ENCODE results near the gene PSMC2. TPM values are rescaled to one million over a fixed set of nuclear protein-coding genes. Genes with fewer than 3 reads are reported as not detected.

PSMC2 gene
- total RNA-seq, 1 experiment from 2014 or later, result 200 TPM

DNA sequence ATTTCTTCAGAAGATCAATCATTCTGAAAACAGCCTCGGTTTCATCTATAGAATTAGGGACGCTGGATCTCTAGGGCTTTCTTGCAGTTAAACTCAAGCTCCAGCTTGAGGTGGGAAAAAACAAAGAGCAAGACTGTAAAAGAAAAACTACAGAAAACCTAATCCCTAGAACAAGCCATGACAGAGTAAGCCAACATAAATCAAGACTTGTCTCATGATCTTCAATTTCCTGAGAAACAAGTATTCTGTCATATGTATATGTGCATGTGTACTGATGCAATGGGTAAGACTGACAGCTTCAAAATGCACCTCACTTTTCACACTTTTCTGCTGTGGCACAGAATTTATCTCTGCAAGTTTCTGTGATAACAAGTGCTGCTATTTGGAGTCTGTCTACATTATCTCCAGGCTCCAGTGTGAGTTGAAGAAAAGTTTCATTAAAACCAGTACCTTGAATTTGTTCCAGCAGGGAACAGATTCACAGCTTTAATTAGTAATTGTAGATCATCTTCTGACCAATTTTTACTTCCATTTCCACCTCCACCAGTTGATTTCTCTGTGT is 31.0 kb upstream of the PSMC2 start:
- no TSS peak for BruUV-seq (replicated peaks)
- Histone ChIP-seq H3K4me1 (no peaks in the 10 kb centered on the region), H3K9me3 (no peaks in the 10 kb centered on the region), H3K27me3 (replicated peaks; ENCODE audit: control insufficient read depth, insufficient read depth, low read length) (no peaks in the 10 kb centered on the region), H3K4me3 (ENCODE audit: low read depth, low read length) (no peak overlapping the region), H3K36me3 (ENCODE audit: control insufficient read depth, insufficient read depth, low read length) (peaks cover 3% of the 10 kb centered on the region; the same call in 1 of the 2 replicates)
- H3K36me3 Mint-ChIP-seq (ENCODE audit: insufficient read depth, unreplicated experiment), result peaks cover 94% of the 10 kb centered on the region
- no peak overlapping the region for H3K27ac Mint-ChIP-seq (ENCODE audit: unreplicated experiment)
- intact Hi-C loops (cut with micrococcal nuclease; ENCODE audit: unreplicated experiment), result no loop called here
- ChIA-PET CTCF (interaction anchor here (0.7 kb wide), 1 partner anchor 909 kb away, joined by 3 read pairs; no protein-coding TSS in a partner anchor), POLR2A (no interaction called here)
- TF ChIP-seq, protein P1, sequence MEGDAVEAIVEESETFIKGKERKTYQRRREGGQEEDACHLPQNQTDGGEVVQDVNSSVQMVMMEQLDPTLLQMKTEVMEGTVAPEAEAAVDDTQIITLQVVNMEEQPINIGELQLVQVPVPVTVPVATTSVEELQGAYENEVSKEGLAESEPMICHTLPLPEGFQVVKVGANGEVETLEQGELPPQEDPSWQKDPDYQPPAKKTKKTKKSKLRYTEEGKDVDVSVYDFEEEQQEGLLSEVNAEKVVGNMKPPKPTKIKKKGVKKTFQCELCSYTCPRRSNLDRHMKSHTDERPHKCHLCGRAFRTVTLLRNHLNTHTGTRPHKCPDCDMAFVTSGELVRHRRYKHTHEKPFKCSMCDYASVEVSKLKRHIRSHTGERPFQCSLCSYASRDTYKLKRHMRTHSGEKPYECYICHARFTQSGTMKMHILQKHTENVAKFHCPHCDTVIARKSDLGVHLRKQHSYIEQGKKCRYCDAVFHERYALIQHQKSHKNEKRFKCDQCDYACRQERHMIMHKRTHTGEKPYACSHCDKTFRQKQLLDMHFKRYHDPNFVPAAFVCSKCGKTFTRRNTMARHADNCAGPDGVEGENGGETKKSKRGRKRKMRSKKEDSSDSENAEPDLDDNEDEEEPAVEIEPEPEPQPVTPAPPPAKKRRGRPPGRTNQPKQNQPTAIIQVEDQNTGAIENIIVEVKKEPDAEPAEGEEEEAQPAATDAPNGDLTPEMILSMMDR (IDR thresholded peaks at IDR 0.05; ENCODE audit: insufficient read depth in 1 of 2, low read depth in 1 of 2, low read length in 1 of 2, severe bottlenecking in 1 of 2, unreplicated experiment in 1 of 2), result no peak
- H3K4me1 Mint-ChIP-seq (ENCODE audit: low read depth, unreplicated experiment), result no peaks in the 10 kb centered on the region
- H3K9me3 Mint-ChIP-seq (ENCODE audit: unreplicated experiment), result no peaks in the 10 kb centered on the region
- no peak for DNase-seq
- no peaks in the 10 kb centered on the region for H3K27me3 Mint-ChIP-seq (ENCODE audit: insufficient read depth, unreplicated experiment)
- no peak overlapping the region for H3K4me3 Mint-ChIP-seq (ENCODE audit: unreplicated experiment)

DNA sequence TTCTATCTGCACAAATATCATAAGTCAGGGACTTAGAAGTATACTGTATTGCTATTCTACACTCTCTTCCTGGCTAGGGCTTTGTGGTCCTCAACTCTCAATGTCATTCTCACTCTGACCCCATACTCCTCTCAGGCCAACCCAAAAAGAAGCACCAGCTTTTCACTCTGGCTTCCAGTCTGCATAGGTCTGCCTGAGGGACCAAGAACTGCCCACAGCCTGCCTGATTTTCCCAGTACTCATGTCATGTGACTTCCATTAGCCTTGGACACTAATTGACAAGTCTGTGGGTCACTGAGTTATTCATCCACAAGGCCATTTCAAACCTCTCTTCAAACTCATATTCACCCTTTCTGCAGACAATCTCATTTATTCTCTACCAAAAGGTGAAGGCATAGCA is 30.4 kb upstream of the PSMC2 start:
- ChIA-PET POLR2A (no interaction called here), CTCF (no interaction called here)
- no TSS peak for BruUV-seq (replicated peaks)
- no peaks in the 10 kb centered on the region for H3K4me1 ChIP-seq
- H3K9me3 Mint-ChIP-seq (ENCODE audit: unreplicated experiment), result no peaks in the 10 kb centered on the region
- no peaks in the 10 kb centered on the region for H3K27me3 Mint-ChIP-seq (ENCODE audit: insufficient read depth, unreplicated experiment)
- peaks cover 3% of the 10 kb centered on the region; the same call in 1 of the 2 replicates for H3K36me3 ChIP-seq (ENCODE audit: control insufficient read depth, insufficient read depth, low read length)
- H3K27ac Mint-ChIP-seq (ENCODE audit: unreplicated experiment), result no peak overlapping the region
- intact Hi-C loops (cut with micrococcal nuclease; ENCODE audit: unreplicated experiment), result no loop called here
- H3K27me3 ChIP-seq (replicated peaks; ENCODE audit: control insufficient read depth, insufficient read depth, low read length), result no peaks in the 10 kb centered on the region
- no peaks in the 10 kb centered on the region for H3K4me1 Mint-ChIP-seq (ENCODE audit: low read depth, unreplicated experiment)
- TF ChIP-seq, protein P1 (IDR thresholded peaks at IDR 0.05; ENCODE audit: insufficient read depth in 1 of 2, low read depth in 1 of 2, low read length in 1 of 2, severe bottlenecking in 1 of 2, unreplicated experiment in 1 of 2), result no peak
- H3K4me3 Mint-ChIP-seq (ENCODE audit: unreplicated experiment), result no peak overlapping the region
- H3K9me3 ChIP-seq, result no peaks in the 10 kb centered on the region
- no peak overlapping the region for H3K4me3 ChIP-seq (ENCODE audit: low read depth, low read length)
- no peak for DNase-seq
- peaks cover 94% of the 10 kb centered on the region for H3K36me3 Mint-ChIP-seq (ENCODE audit: insufficient read depth, unreplicated experiment)

DNA sequence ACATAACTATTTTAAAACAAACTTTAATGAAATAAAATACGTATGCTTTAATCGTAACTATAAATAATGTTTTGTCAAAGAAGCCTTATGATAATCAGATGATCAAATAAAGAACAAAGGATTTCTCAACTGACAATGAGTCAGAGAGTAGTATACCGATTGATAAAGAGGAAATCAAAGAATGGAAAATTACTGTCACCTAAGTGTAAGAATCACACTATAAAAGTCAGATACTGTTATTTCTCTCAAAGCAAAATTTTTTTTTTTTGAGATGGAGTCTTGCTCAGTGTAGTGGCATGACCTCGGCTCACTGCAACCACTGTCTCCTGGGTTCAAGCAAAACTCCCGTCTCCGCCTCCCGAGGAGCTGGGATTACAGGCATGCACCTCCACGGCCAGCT is 21.7 kb upstream of the PSMC2 start:
- Mint-ChIP-seq H3K27ac (ENCODE audit: unreplicated experiment) (no peak overlapping the region), H3K27me3 (ENCODE audit: insufficient read depth, unreplicated experiment) (no peaks in the 10 kb centered on the region), H3K4me3 (ENCODE audit: unreplicated experiment) (no peak overlapping the region), H3K36me3 (ENCODE audit: insufficient read depth, unreplicated experiment) (peaks cover 72% of the 10 kb centered on the region), H3K9me3 (ENCODE audit: unreplicated experiment) (no peaks in the 10 kb centered on the region), H3K4me1 (ENCODE audit: low read depth, unreplicated experiment) (no peaks in the 10 kb centered on the region)
- intact Hi-C loops (cut with micrococcal nuclease; ENCODE audit: unreplicated experiment), result no loop called here
- H3K36me3 ChIP-seq (ENCODE audit: control insufficient read depth, insufficient read depth, low read length), result peaks cover 3% of the 10 kb centered on the region
- H3K4me1 ChIP-seq, result no peaks in the 10 kb centered on the region
- TF ChIP-seq, protein P1 (IDR thresholded peaks at IDR 0.05; ENCODE audit: insufficient read depth in 1 of 2, low read depth in 1 of 2, low read length in 1 of 2, severe bottlenecking in 1 of 2, unreplicated experiment in 1 of 2), result no peak
- no peak for DNase-seq
- H3K9me3 ChIP-seq, result no peaks in the 10 kb centered on the region
- no TSS peak for BruUV-seq (replicated peaks)
- H3K27me3 ChIP-seq (replicated peaks; ENCODE audit: control insufficient read depth, insufficient read depth, low read length), result no peaks in the 10 kb centered on the region
- H3K4me3 ChIP-seq (ENCODE audit: low read depth, low read length), result no peak overlapping the region
- ChIA-PET POLR2A (no interaction called here), CTCF (no interaction called here)
